Naive thymus-derived CD4-positive, alpha-beta T cell (primary cell): ENCODE measurements around the gene PHKG1. TPM values are rescaled to one million over a fixed set of nuclear protein-coding genes. Genes with fewer than 3 reads are reported as not detected.

ENCODE experiments used
- polyA plus RNA-seq, 2 donors: library from polyadenylated mRNA; unstranded; fragments of 300-500 nt; fragmentation: Illumina TruSeq; gene quantifications; one replicate each; pipeline ENCODE4 v1.2.3, GENCODE V29; 2021
- total RNA-seq, 6 experiments: library from RNA in 5 of 6; stranded (reverse) in 5 of 6; gene quantifications; 1 replicate in 5 of 6; 2 replicates in 1 of 6; pipeline ENCODE4 v1.2.3 and lab custom pipeline; 2021 to 2026

The PHKG1 gene
- total and polyA plus RNA-seq, 7 experiments from 2014 or later = 0.91 to 12.0 (median 4.1) TPM

Other genes starting within 250 kb of the PHKG1 start
- not detected for gene SEPTIN14, start 230.2 kb downstream of the PHKG1 start, total RNA-seq
- not detected for gene SEPTIN14, start 230.2 kb downstream of the PHKG1 start, polyA plus RNA-seq
- gene ZNF713, start 205.5 kb downstream of the PHKG1 start, total RNA-seq = 1 to 10 TPM; 2.0 to 4.8 (median 4.5) TPM
- gene ZNF713, start 205.5 kb downstream of the PHKG1 start, polyA plus RNA-seq = 1 to 10 TPM; 1.8 to 2.5 TPM
- gene MRPS17, start 141.1 kb downstream of the PHKG1 start, total RNA-seq = 10 to 100 TPM in 4 of 5 experiments, 1 to 10 TPM in 1; 8.3 to 16.7 (median 12.0) TPM
- 10 to 100 TPM; 13.3 to 17.0 TPM for gene MRPS17, start 141.1 kb downstream of the PHKG1 start, polyA plus RNA-seq
- 10 to 100 TPM; 30.1 to 37.8 (median 34.4) TPM for gene NIPSNAP2, start 128.4 kb downstream of the PHKG1 start, total RNA-seq
- gene NIPSNAP2, start 128.4 kb downstream of the PHKG1 start, polyA plus RNA-seq = 10 to 100 TPM; 38.0 to 51.5 TPM
- 10 to 100 TPM in 1 of 5 experiments, 1 to 10 TPM in 4; 3.5 to 10.4 (median 6.5) TPM for gene PSPH, start 41.5 kb downstream of the PHKG1 start, total RNA-seq
- 1 to 10 TPM; 6.5 to 8.2 TPM for gene PSPH, start 41.5 kb downstream of the PHKG1 start, polyA plus RNA-seq
- 100 to 1,000 TPM in 1 of 5 experiments, 10 to 100 TPM in 4; 38.7 to 143 (median 58.6) TPM for gene CCT6A, start 41.2 kb downstream of the PHKG1 start, total RNA-seq
- 10 to 100 TPM; 78.9 to 97.9 TPM for gene CCT6A, start 41.2 kb downstream of the PHKG1 start, polyA plus RNA-seq
- gene SUMF2, start 28.7 kb downstream of the PHKG1 start, total RNA-seq = 100 to 1,000 TPM; 120 to 176 (median 122) TPM
- 100 to 1,000 TPM; 156 to 196 TPM for gene SUMF2, start 28.7 kb downstream of the PHKG1 start, polyA plus RNA-seq
- gene CHCHD2, start 13.5 kb upstream of the PHKG1 start, total RNA-seq = 100 to 1,000 TPM; 133 to 451 (median 179) TPM
- gene CHCHD2, start 13.5 kb upstream of the PHKG1 start, polyA plus RNA-seq = 100 to 1,000 TPM; 355 to 468 TPM
- gene NUPR2, start 23.5 kb upstream of the PHKG1 start, total RNA-seq = 1 to 10 TPM in 1 of 5 experiments, under 1 TPM in 1, not detected in 3; 0.92 to 1.1 TPM
- 1 to 10 TPM; 1.4 to 3.0 TPM for gene NUPR2, start 23.5 kb upstream of the PHKG1 start, polyA plus RNA-seq